Diencephalon (tissue), 1 donor: ENCODE measurements around the gene RPRML. TPM values are rescaled to one million over a fixed set of nuclear protein-coding genes. Genes with fewer than 3 reads are reported as not detected.

Source experiments
- small RNA-seq: library from RNA; depleted of rRNA; stranded (forward); fragments of <200 nt; gene quantifications from one replicate; pipeline ENCODE3, GENCODE V24; 2014
- total RNA-seq: library from RNA; depleted of rRNA; stranded (reverse); fragments of >200 nt; gene quantifications from one replicate; pipeline ENCODE4 v1.2.3, GENCODE V29; 2014

RPRML gene
- total RNA-seq: 1.6 TPM

GRCh38 chr17:46979147-46979863 is at the start of gene RPRML:
Gene RPRML, minus strand, starts transcription at chr17:46979253. Its CDS starts 246 bp downstream, at chr17:46979007.

Small RNA genes lying within 50 kb of the gene (small RNA-seq; reads per million reads assigned to genes)
- gene MIR5089: not detected

Other genes with a start within 250 kb of the RPRML start
- 10.4 TPM for gene WNT3, start 160.6 kb downstream of the RPRML start, total RNA-seq
- gene WNT9B, start 127.7 kb downstream of the RPRML start, total RNA-seq: 1.2 TPM
- 48.7 TPM for gene GOSR2, start 56.1 kb downstream of the RPRML start, total RNA-seq
- 103 TPM for gene CDC27, start 210.0 kb upstream of the RPRML start, total RNA-seq
- gene MYL4, start 230.1 kb upstream of the RPRML start, total RNA-seq: 3.9 TPM